Keratinocyte (primary cell): ENCODE data around the gene SEC24B. TPM values are rescaled to one million over a fixed set of nuclear protein-coding genes. Genes with fewer than 3 reads are reported as not detected.

Source experiments
- DNase-seq: peaks from one replicate; pipeline ENCODE4 v3.0.0-alpha.2; 2011; ENCODE audit warnings: low read depth, missing footprints, low spot score
- FAIRE-seq: peaks from 2 replicates; lab custom pipeline; 2011; peaks lifted over from hg19 to GRCh38; lab: Jason Lieb, UNC
- H2AFZ ChIP-seq: 2 replicates; pipeline ENCODE4 v1.6.0; 2012; ENCODE audit warnings: low read length, control low read depth, inconsistent platforms; ENCODE audit not compliant: control insufficient read depth
- H3K27ac ChIP-seq: 2 replicates; pipeline ENCODE4 v1.5.1; 2011; ENCODE audit warnings: low read length; ENCODE audit not compliant: control insufficient read depth, insufficient read depth
- H3K27me3 ChIP-seq: 3 replicates; pipeline ENCODE4 v1.6.0; 2011; ENCODE audit warnings: low read length; ENCODE audit not compliant: control insufficient read depth, insufficient read depth; ENCODE audit errors: extremely low read depth
- H3K36me3 ChIP-seq, 2 experiments: 2 replicates in 1 of 2; 3 replicates in 1 of 2; pipeline ENCODE4 v1.5.1; 2011; ENCODE audit warnings: low read length in 2 of 2, mild to moderate bottlenecking in 1 of 2; ENCODE audit not compliant: control insufficient read depth in 2 of 2, insufficient read depth in 2 of 2; ENCODE audit errors: extremely low read depth in 1 of 2
- H3K4me1 ChIP-seq: 3 replicates; pipeline ENCODE4 v1.5.1; 2011; ENCODE audit warnings: low read length; ENCODE audit not compliant: control insufficient read depth, insufficient read depth; ENCODE audit errors: extremely low read depth
- H3K4me2 ChIP-seq: 3 replicates; pipeline ENCODE4 v1.6.0; 2011; ENCODE audit warnings: low read depth, low read length; ENCODE audit not compliant: control insufficient read depth, insufficient read depth; ENCODE audit errors: extremely low read depth
- H3K4me3 ChIP-seq, 3 experiments: fragments of 200-600 bp in 1 of 3; sonication (generic) in 1 of 3; 2 replicates in 2 of 3; 3 replicates in 1 of 3; pipeline ENCODE4 v1.5.1; 2011 to 2016; ENCODE audit warnings: low read length in 3 of 3, mild to moderate bottlenecking in 3 of 3, control low read depth in 2 of 3, inconsistent platforms in 1 of 3, low read depth in 1 of 3, mixed read lengths in 1 of 3, mixed run types in 1 of 3, moderate library complexity in 1 of 3; ENCODE audit not compliant: control insufficient read depth in 2 of 3, insufficient read depth in 2 of 3; ENCODE audit errors: extremely low read depth in 1 of 3
- H3K79me2 ChIP-seq: 2 replicates; pipeline ENCODE4 v1.6.0; 2012; ENCODE audit warnings: low read length; ENCODE audit not compliant: control insufficient read depth, insufficient read depth
- H3K9ac ChIP-seq: 3 replicates; pipeline ENCODE4 v1.6.0; 2011; ENCODE audit warnings: low read length; ENCODE audit not compliant: control insufficient read depth, insufficient read depth; ENCODE audit errors: extremely low read depth
- H3K9me1 ChIP-seq: 3 replicates; pipeline ENCODE4 v1.6.0; 2011; ENCODE audit warnings: low read length; ENCODE audit not compliant: control insufficient read depth, insufficient read depth; ENCODE audit errors: extremely low read depth
- H3K9me3 ChIP-seq: 2 replicates; pipeline ENCODE4 v1.5.1; 2012; ENCODE audit warnings: low read depth, low read length; ENCODE audit not compliant: control insufficient read depth
- H4K20me1 ChIP-seq: 3 replicates; pipeline ENCODE4 v1.6.0; 2011; ENCODE audit warnings: low read length; ENCODE audit not compliant: control insufficient read depth, insufficient read depth; ENCODE audit errors: extremely low read depth
- CTCF ChIP-seq, 3 experiments: IDR thresholded peaks in 1 of 3; conservative IDR thresholded peaks in 1 of 3; optimal IDR thresholded peaks in 1 of 3; 2 replicates in 2 of 3; 3 replicates in 1 of 3; pipeline versions ENCODE3 to v1.5.1; 2011; ENCODE audit warnings: low read length in 3 of 3, mild to moderate bottlenecking in 3 of 3, moderate library complexity in 2 of 3, control low read depth in 1 of 3, inconsistent platforms in 1 of 3; ENCODE audit not compliant: insufficient read depth in 2 of 3; ENCODE audit errors: extremely low read depth in 1 of 3
- EZH2 ChIP-seq: IDR thresholded peaks from one replicate; pipeline ENCODE4 v1.6.1; 2012; ENCODE audit warnings: inconsistent platforms, mild to moderate bottlenecking, low read length, moderate library complexity
- dilution Hi-C: fragments of 300-500 bp; cut with MboI; formaldehyde crosslinking; loops from one replicate; pipeline ENCODE4 v1.7.0; 2020; ENCODE audit warnings: low sequenced_read_pairs; ENCODE audit not compliant: extremely low pct_ligation_motif_present
- polyA plus RNA-seq, 5 experiments: library from polyadenylated mRNA; depleted of rRNA in 3 of 5; stranded (reverse) in 3 of 5; stranded (forward) in 1 of 5; unstranded in 1 of 5; fragments of >200 nt; gene quantifications; 1 replicate in 1 of 5; 2 replicates in 3 of 5; 3 replicates in 1 of 5; pipeline versions ENCODE4 v1.2.1 to v1.2.3, GENCODE V29; 2011 to 2012; ENCODE audit warnings: missing spikeins in 2 of 5, low read depth in 1 of 5, low replicate concordance in 1 of 5

Gene SEC24B
- polyA plus RNA-seq, 1 donor (not counting 4 experiments of a cell fraction or from before 2014, with no cell fraction given): 53.4 TPM

- Histone ChIP-seq H3K27ac (no peak overlapping the region), H3K4me2 (no peak overlapping the region), H3K79me2 (no peaks in the 10 kb centered on the region), H2AFZ (no peak overlapping the region), H3K4me1 (no peaks in the 10 kb centered on the region), H3K9me3 (no peaks in the 10 kb centered on the region), H3K27me3 (no peaks in the 10 kb centered on the region), H3K4me3 (no peak overlapping the region), H3K9me1 (no peaks in the 10 kb centered on the region), H3K9ac (no peak overlapping the region), H3K36me3 (no peaks in the 10 kb centered on the region), H4K20me1 (no peaks in the 10 kb centered on the region)
- DNase-seq: no peak
- no peak for TF ChIP-seq EZH2
- no peak for TF ChIP-seq CTCF (optimal IDR thresholded peaks at IDR 0.05 in 1 of 3, IDR thresholded peaks at IDR 0.05 in 1 of 3, conservative IDR thresholded peaks at IDR 0.05 in 1 of 3; ENCODE audit: extremely low read depth in 1 of 3, insufficient read depth in 2 of 3, low read length in 3 of 3)
- no peak for FAIRE-seq
- dilution Hi-C loops: loop anchor here (25.0 kb wide), 1 partner anchor 562 kb away; no protein-coding TSS in a partner anchor
Observed at GRCh38 chr4:109425405-109425804, 8.2 kb upstream of the SEC24B start.

GRCh38 chr4:109429545-109429944, 4.1 kb upstream of the SEC24B start:
- FAIRE-seq (no peak), DNase-seq (no peak)
- Histone ChIP-seq H4K20me1 (no peaks in the 10 kb centered on the region), H3K4me1 (peaks cover 5% of the 10 kb centered on the region), H2AFZ (no peak overlapping the region), H3K27ac (no peak overlapping the region), H3K9ac (no peak overlapping the region), H3K27me3 (no peaks in the 10 kb centered on the region), H3K4me2 (no peak overlapping the region), H3K9me3 (no peaks in the 10 kb centered on the region), H3K36me3 (no peaks in the 10 kb centered on the region), H3K4me3 (no peak overlapping the region), H3K79me2 (peaks cover 23% of the 10 kb centered on the region), H3K9me1 (no peaks in the 10 kb centered on the region)
- dilution Hi-C loops: loop anchor here (25.0 kb wide), 1 partner anchor 558 kb away; no protein-coding TSS in a partner anchor
- TF ChIP-seq CTCF (optimal IDR thresholded peaks at IDR 0.05 in 1 of 3, IDR thresholded peaks at IDR 0.05 in 1 of 3, conservative IDR thresholded peaks at IDR 0.05 in 1 of 3; ENCODE audit: extremely low read depth in 1 of 3, insufficient read depth in 2 of 3, low read length in 3 of 3): no peak
- TF ChIP-seq EZH2: no peak
